GM18498 (cell line): ENCODE results near the gene GPD1.
"Not testable (repeated sequence)": the region's sequence is repeated elsewhere in the genome, so short reads cannot be mapped to it uniquely, and the experiment has no call there.

Experiments
- ATAC-seq: cut with Tn5 transposase; IDR thresholded peaks from one replicate; pipeline ENCODE4 v1.9.1; 2021; ENCODE audit warnings: mild to moderate bottlenecking, moderate library complexity; ENCODE audit not compliant: unreplicated experiment

The GPD1 gene

GRCh38 chr12:50120521-50120920 is 16.7 kb downstream of the GPD1 start:
- ATAC-seq = no peak

- ATAC-seq = no peak
Measured at GRCh38 chr12:50120953-50121352, 17.1 kb downstream of the GPD1 start.

GRCh38 chr12:50121641-50122040 is 17.8 kb downstream of the GPD1 start:
- no peak for ATAC-seq

- ATAC-seq = no peak
Measured at GRCh38 chr12:50123203-50123602, 19.4 kb downstream of the GPD1 start.

GRCh38 chr12:50127546-50127945 is 23.7 kb downstream of the GPD1 start:
- ATAC-seq = no peak

GRCh38 chr12:50129290-50129689 is 25.5 kb downstream of the GPD1 start:
- no peak for ATAC-seq

GRCh38 chr12:50132505-50133135 is 28.8 kb downstream of the GPD1 start:
- no peak for ATAC-seq

GRCh38 chr12:50142993-50143392 is 39.2 kb downstream of the GPD1 start:
- no peak for ATAC-seq

GRCh38 chr12:50145439-50145838 is 41.6 kb downstream of the GPD1 start:
- no peak for ATAC-seq

GRCh38 chr12:50147281-50147680 is 43.5 kb downstream of the GPD1 start:
- no peak for ATAC-seq

- not testable (repeated sequence) for ATAC-seq
Measured at GRCh38 chr12:50148011-50148410, 44.2 kb downstream of the GPD1 start.

GRCh38 chr12:50149311-50149710 is 45.5 kb downstream of the GPD1 start:
- ATAC-seq = no peak

- no peak for ATAC-seq
Measured at GRCh38 chr12:50151047-50151687, 47.4 kb downstream of the GPD1 start.

GRCh38 chr12:50154947-50155346 is 51.1 kb downstream of the GPD1 start:
- not testable (repeated sequence) for ATAC-seq

GRCh38 chr12:50156641-50157040 is 52.8 kb downstream of the GPD1 start:
- no peak for ATAC-seq

GRCh38 chr12:50157259-50157658 is 53.5 kb downstream of the GPD1 start:
- ATAC-seq = no peak

GRCh38 chr12:50160643-50161042 is 56.8 kb downstream of the GPD1 start:
- ATAC-seq = no peak
